ENCODE measurements around the gene LRFN3.
"Not testable (repeated sequence)": the region's sequence is repeated elsewhere in the genome, so short reads cannot be mapped to it uniquely, and the experiment has no call there.

LRFN3 gene

GRCh38 chr19:35905178-35905727 lies 30.9 kb upstream of the LRFN3 start:
- DNase-seq (ENCODE audit: low spot score): no peak

- DNase-seq (ENCODE audit: low spot score): no peak
These were observed 28.8 kb upstream of the LRFN3 start for GRCh38 chr19:35907377-35907745.

- DNase-seq (ENCODE audit: low spot score): no peak
These were observed 28.1 kb upstream of the LRFN3 start, which contains the start of gene TYROBP for GRCh38 chr19:35908010-35908441. Gene TYROBP, minus strand, starts transcription at chr19:35908295. Its CDS starts 67 bp downstream, at chr19:35908228.

GRCh38 chr19:35908973-35909683 lies 27.0 kb upstream of the LRFN3 start:
- DNase-seq (ENCODE audit: low spot score): no peak

- no peak for DNase-seq (ENCODE audit: low spot score)
These were observed 26.5 kb upstream of the LRFN3 start for GRCh38 chr19:35909684-35910035.

GRCh38 chr19:35910355-35910754 lies 25.8 kb upstream of the LRFN3 start:
- not testable (repeated sequence) for DNase-seq (ENCODE audit: low spot score)

GRCh38 chr19:35911173-35911572 lies 25.0 kb upstream of the LRFN3 start:
- DNase-seq (ENCODE audit: low spot score): no peak

GRCh38 chr19:35911790-35912189 lies 24.4 kb upstream of the LRFN3 start:
- no peak for DNase-seq (ENCODE audit: low spot score)

GRCh38 chr19:35913589-35913988 lies 22.6 kb upstream of the LRFN3 start:
- DNase-seq (ENCODE audit: low spot score): no peak

- DNase-seq (ENCODE audit: low spot score): no peak
These were observed 20.7 kb upstream of the LRFN3 start for GRCh38 chr19:35915443-35915842.

- no peak for DNase-seq (ENCODE audit: low spot score)
These were observed 16.9 kb upstream of the LRFN3 start for GRCh38 chr19:35919306-35919705.

- DNase-seq (ENCODE audit: low spot score): no peak
These were observed 15.2 kb upstream of the LRFN3 start for GRCh38 chr19:35921012-35921411.

- no peak for DNase-seq (ENCODE audit: low spot score)
These were observed 10.7 kb upstream of the LRFN3 start for GRCh38 chr19:35925501-35925900.

- DNase-seq (ENCODE audit: low spot score): no peak
These were observed 7.7 kb upstream of the LRFN3 start for GRCh38 chr19:35928507-35928906.

- no peak for DNase-seq (ENCODE audit: low spot score)
These were observed 6.3 kb upstream of the LRFN3 start for GRCh38 chr19:35929876-35930275.

- peak; percentile 99 for DNase-seq (ENCODE audit: low spot score)
These were observed 4.9 kb upstream of the LRFN3 start for GRCh38 chr19:35931161-35931873.

GRCh38 chr19:35931874-35932202 lies 4.3 kb upstream of the LRFN3 start:
- no peak for DNase-seq (ENCODE audit: low spot score)

- DNase-seq (ENCODE audit: low spot score): no peak
These were observed 3.8 kb upstream of the LRFN3 start for GRCh38 chr19:35932291-35932936.

GRCh38 chr19:35936738-35937268 lies 629 bp downstream of the LRFN3 start:
- DNase-seq (ENCODE audit: low spot score): no peak

GRCh38 chr19:35937345-35938281 lies 1.4 kb downstream of the LRFN3 start:
- no peak for DNase-seq (ENCODE audit: low spot score)

All from hepatic stellate cell (primary cell).